Measurements from ENCODE around the gene RPS6KA2.

Gene RPS6KA2

GRCh38 chr6:166569206-166569605, 57.8 kb downstream of the RPS6KA2 start:
- Histone ChIP-seq H3K4me1 (ENCODE audit: control insufficient read depth, insufficient read depth, low read length, poor library complexity, severe bottlenecking) (peaks cover 19% of the 10 kb centered on the region), H3K9me3 (ENCODE audit: control insufficient read depth, low read length) (no peaks in the 10 kb centered on the region), H3K36me3 (ENCODE audit: control insufficient read depth, insufficient read depth, low read length) (no peaks in the 10 kb centered on the region), H3K4me3 (ENCODE audit: extremely low read depth, insufficient read depth, low read length, poor library complexity, severe bottlenecking) (no peak overlapping the region), H3K27ac (ENCODE audit: low read depth, low read length, severe bottlenecking) (no peak overlapping the region)
- 92 to 93% methylated on average over 11 of the region's 13 CpGs for WGBS, 2 experiments (ENCODE audit: insufficient coverage in 2 of 2)

DNA sequence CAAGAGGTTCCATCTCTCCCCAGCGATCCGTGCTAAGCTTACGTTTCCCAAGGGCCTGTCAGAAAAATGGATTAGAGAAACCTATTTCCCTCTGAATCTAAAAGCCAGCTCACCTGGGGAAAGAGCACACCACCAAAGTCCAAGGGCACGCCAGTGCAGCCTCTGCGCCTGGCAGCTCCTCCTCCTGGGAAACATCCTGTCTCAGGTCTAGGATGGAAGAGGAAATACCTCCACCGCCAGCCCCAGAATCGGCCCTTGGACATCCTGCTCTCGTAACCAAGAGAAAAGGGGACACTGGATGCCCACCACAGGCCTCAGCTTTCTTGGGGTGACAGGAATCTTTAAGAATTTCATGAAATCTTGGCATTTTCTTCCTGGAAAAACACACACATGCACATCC, 59.2 kb downstream of the RPS6KA2 start:
- peaks cover 14% of the 10 kb centered on the region for H3K4me1 ChIP-seq (ENCODE audit: control insufficient read depth, insufficient read depth, low read length, poor library complexity, severe bottlenecking)
- H3K9me3 ChIP-seq (ENCODE audit: control insufficient read depth, low read length): no peaks in the 10 kb centered on the region
- no peaks in the 10 kb centered on the region for H3K36me3 ChIP-seq (ENCODE audit: control insufficient read depth, insufficient read depth, low read length)
- no peak overlapping the region for H3K27ac ChIP-seq (ENCODE audit: low read depth, low read length, severe bottlenecking)
- H3K4me3 ChIP-seq (ENCODE audit: extremely low read depth, insufficient read depth, low read length, poor library complexity, severe bottlenecking): no peak overlapping the region
- 91 to 92% methylated on average over 8 of the region's 8 CpGs for WGBS, 2 experiments (ENCODE audit: insufficient coverage in 2 of 2)

GRCh38 chr6:166567107-166567506, 59.9 kb downstream of the RPS6KA2 start:
- H3K36me3 ChIP-seq (ENCODE audit: control insufficient read depth, insufficient read depth, low read length): no peaks in the 10 kb centered on the region
- no peak overlapping the region for H3K4me3 ChIP-seq (ENCODE audit: extremely low read depth, insufficient read depth, low read length, poor library complexity, severe bottlenecking)
- no peak overlapping the region for H3K27ac ChIP-seq (ENCODE audit: low read depth, low read length, severe bottlenecking)
- H3K4me1 ChIP-seq (ENCODE audit: control insufficient read depth, insufficient read depth, low read length, poor library complexity, severe bottlenecking): peaks cover 7% of the 10 kb centered on the region
- 89 to 100% methylated on average over 4 to 7 of the region's 8 CpGs for WGBS, 2 experiments (ENCODE audit: insufficient coverage in 2 of 2)
- H3K9me3 ChIP-seq (ENCODE audit: control insufficient read depth, low read length): no peaks in the 10 kb centered on the region

- no peak overlapping the region for H3K27ac ChIP-seq (ENCODE audit: low read depth, low read length, severe bottlenecking)
- H3K9me3 ChIP-seq (ENCODE audit: control insufficient read depth, low read length): no peaks in the 10 kb centered on the region
- H3K36me3 ChIP-seq (ENCODE audit: control insufficient read depth, insufficient read depth, low read length): no peaks in the 10 kb centered on the region
- WGBS, 2 experiments (ENCODE audit: insufficient coverage in 2 of 2): 93 to 99% methylated on average over 9 to 12 of the region's 12 CpGs
- H3K4me3 ChIP-seq (ENCODE audit: extremely low read depth, insufficient read depth, low read length, poor library complexity, severe bottlenecking): no peak overlapping the region
- H3K4me1 ChIP-seq (ENCODE audit: control insufficient read depth, insufficient read depth, low read length, poor library complexity, severe bottlenecking): peaks cover 7% of the 10 kb centered on the region
Measured at GRCh38 chr6:166566026-166567011, 60.7 kb downstream of the RPS6KA2 start.

GRCh38 chr6:166565084-166565967, 61.7 kb downstream of the RPS6KA2 start:
- WGBS, 2 experiments (ENCODE audit: insufficient coverage in 2 of 2): 84 to 88% methylated on average over 19 to 20 of the region's 24 CpGs
- no peaks in the 10 kb centered on the region for H3K9me3 ChIP-seq (ENCODE audit: control insufficient read depth, low read length)
- H3K27ac ChIP-seq (ENCODE audit: low read depth, low read length, severe bottlenecking): no peak overlapping the region
- H3K36me3 ChIP-seq (ENCODE audit: control insufficient read depth, insufficient read depth, low read length): no peaks in the 10 kb centered on the region
- peaks cover 7% of the 10 kb centered on the region for H3K4me1 ChIP-seq (ENCODE audit: control insufficient read depth, insufficient read depth, low read length, poor library complexity, severe bottlenecking)
- H3K4me3 ChIP-seq (ENCODE audit: extremely low read depth, insufficient read depth, low read length, poor library complexity, severe bottlenecking): no peak overlapping the region

- Histone ChIP-seq H3K4me1 (ENCODE audit: control insufficient read depth, insufficient read depth, low read length, poor library complexity, severe bottlenecking) (peaks cover 7% of the 10 kb centered on the region), H3K27ac (ENCODE audit: low read depth, low read length, severe bottlenecking) (no peak overlapping the region), H3K4me3 (ENCODE audit: extremely low read depth, insufficient read depth, low read length, poor library complexity, severe bottlenecking) (no peak overlapping the region), H3K36me3 (ENCODE audit: control insufficient read depth, insufficient read depth, low read length) (no peaks in the 10 kb centered on the region), H3K9me3 (ENCODE audit: control insufficient read depth, low read length) (peaks cover 3% of the 10 kb centered on the region)
- 90 to 92% methylated on average over 9 of the region's 9 CpGs for WGBS, 2 experiments (ENCODE audit: insufficient coverage in 2 of 2)
Measured at GRCh38 chr6:166563805-166564204, 63.2 kb downstream of the RPS6KA2 start.

GRCh38 chr6:166563200-166563599, 63.9 kb downstream of the RPS6KA2 start:
- Histone ChIP-seq H3K4me1 (ENCODE audit: control insufficient read depth, insufficient read depth, low read length, poor library complexity, severe bottlenecking) (peaks cover 6% of the 10 kb centered on the region), H3K27ac (ENCODE audit: low read depth, low read length, severe bottlenecking) (no peak overlapping the region), H3K4me3 (ENCODE audit: extremely low read depth, insufficient read depth, low read length, poor library complexity, severe bottlenecking) (no peak overlapping the region), H3K36me3 (ENCODE audit: control insufficient read depth, insufficient read depth, low read length) (no peaks in the 10 kb centered on the region), H3K9me3 (ENCODE audit: control insufficient read depth, low read length) (peaks cover 3% of the 10 kb centered on the region)
- 92 to 96% methylated on average over 11 to 13 of the region's 16 CpGs for WGBS, 2 experiments (ENCODE audit: insufficient coverage in 2 of 2)

DNA sequence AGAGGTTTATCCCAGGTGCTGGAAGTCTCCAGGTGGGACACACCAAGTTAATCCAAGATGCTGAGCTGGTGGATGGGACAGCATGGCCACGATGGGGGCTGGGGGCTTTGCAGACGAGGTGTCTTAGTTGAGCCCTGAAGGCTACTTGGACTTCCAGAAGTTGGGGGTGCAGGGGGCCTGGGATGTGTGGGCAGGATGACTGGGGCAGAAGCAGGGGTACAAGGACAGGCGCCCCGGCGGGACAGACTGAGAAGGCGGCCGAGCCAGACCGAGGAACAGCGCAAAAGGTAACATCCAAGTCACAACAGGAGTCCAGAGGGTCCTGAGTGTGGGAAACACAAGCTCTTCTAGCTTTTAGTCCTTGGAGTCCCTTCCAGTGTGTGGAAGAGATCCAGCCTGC, 64.3 kb downstream of the RPS6KA2 start:
- Histone ChIP-seq H3K36me3 (ENCODE audit: control insufficient read depth, insufficient read depth, low read length) (no peaks in the 10 kb centered on the region), H3K4me3 (ENCODE audit: extremely low read depth, insufficient read depth, low read length, poor library complexity, severe bottlenecking) (no peak overlapping the region), H3K27ac (ENCODE audit: low read depth, low read length, severe bottlenecking) (no peak overlapping the region), H3K4me1 (ENCODE audit: control insufficient read depth, insufficient read depth, low read length, poor library complexity, severe bottlenecking) (peaks cover 1% of the 10 kb centered on the region), H3K9me3 (ENCODE audit: control insufficient read depth, low read length) (peaks cover 3% of the 10 kb centered on the region)
- 94 to 98% methylated on average over 9 of the region's 9 CpGs for WGBS, 2 experiments (ENCODE audit: insufficient coverage in 2 of 2)

- Histone ChIP-seq H3K4me1 (ENCODE audit: control insufficient read depth, insufficient read depth, low read length, poor library complexity, severe bottlenecking) (no peaks in the 10 kb centered on the region), H3K36me3 (ENCODE audit: control insufficient read depth, insufficient read depth, low read length) (no peaks in the 10 kb centered on the region), H3K4me3 (ENCODE audit: extremely low read depth, insufficient read depth, low read length, poor library complexity, severe bottlenecking) (no peak overlapping the region), H3K9me3 (ENCODE audit: control insufficient read depth, low read length) (peaks cover 3% of the 10 kb centered on the region), H3K27ac (ENCODE audit: low read depth, low read length, severe bottlenecking) (no peak overlapping the region)
- 85 to 87% methylated on average over 5 to 6 of the region's 10 CpGs for WGBS, 2 experiments (ENCODE audit: insufficient coverage in 2 of 2)
Measured at GRCh38 chr6:166561771-166562359, 65.2 kb downstream of the RPS6KA2 start.

GRCh38 chr6:166560222-166560621, 66.8 kb downstream of the RPS6KA2 start:
- H3K9me3 ChIP-seq (ENCODE audit: control insufficient read depth, low read length): peaks cover 3% of the 10 kb centered on the region
- no peaks in the 10 kb centered on the region for H3K36me3 ChIP-seq (ENCODE audit: control insufficient read depth, insufficient read depth, low read length)
- WGBS, 2 experiments (ENCODE audit: insufficient coverage in 2 of 2): 100% methylated on average over 1 of the region's 3 CpGs; no CpG with 5 or more reads in 1 of the 2 experiments
- H3K27ac ChIP-seq (ENCODE audit: low read depth, low read length, severe bottlenecking): no peak overlapping the region
- H3K4me1 ChIP-seq (ENCODE audit: control insufficient read depth, insufficient read depth, low read length, poor library complexity, severe bottlenecking): no peaks in the 10 kb centered on the region
- no peak overlapping the region for H3K4me3 ChIP-seq (ENCODE audit: extremely low read depth, insufficient read depth, low read length, poor library complexity, severe bottlenecking)
